ENCODE results near the gene DNAJB6.

DNAJB6 gene

DNA sequence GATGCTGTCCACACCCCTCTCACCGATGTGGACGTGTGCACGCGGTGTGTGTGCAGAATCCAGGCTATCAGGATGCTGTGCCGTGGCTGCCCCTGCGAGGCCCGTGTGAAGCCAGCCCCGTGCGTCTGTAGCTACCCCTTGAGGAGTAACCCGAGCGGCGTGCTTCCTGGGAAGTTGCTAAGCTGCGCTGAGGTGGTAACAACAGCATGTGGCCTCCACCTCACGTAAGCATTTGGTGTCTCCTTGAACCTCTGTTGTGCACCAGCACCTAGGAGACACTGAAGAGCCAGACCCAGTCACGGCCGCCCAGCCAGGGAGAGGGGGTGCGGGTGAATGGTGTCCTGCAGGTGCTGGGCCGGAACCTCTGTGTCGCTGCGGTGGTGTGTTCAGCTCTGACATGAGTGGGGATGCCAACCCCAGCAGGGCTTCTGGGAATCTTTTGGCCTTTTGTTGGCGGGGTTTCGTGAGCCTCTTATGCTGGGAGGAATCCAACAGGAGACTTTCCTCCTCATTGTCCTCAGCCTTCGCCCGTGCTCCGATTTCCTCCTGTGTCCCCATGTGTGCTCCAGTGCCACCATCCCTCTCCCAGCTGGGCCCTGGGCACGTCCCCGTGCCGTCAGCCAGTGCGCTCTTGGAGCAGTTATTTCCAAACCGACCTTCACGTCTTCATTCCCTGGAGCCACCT is 60.4 kb downstream of the DNAJB6 start:
- no peak for DNase-seq

DNA sequence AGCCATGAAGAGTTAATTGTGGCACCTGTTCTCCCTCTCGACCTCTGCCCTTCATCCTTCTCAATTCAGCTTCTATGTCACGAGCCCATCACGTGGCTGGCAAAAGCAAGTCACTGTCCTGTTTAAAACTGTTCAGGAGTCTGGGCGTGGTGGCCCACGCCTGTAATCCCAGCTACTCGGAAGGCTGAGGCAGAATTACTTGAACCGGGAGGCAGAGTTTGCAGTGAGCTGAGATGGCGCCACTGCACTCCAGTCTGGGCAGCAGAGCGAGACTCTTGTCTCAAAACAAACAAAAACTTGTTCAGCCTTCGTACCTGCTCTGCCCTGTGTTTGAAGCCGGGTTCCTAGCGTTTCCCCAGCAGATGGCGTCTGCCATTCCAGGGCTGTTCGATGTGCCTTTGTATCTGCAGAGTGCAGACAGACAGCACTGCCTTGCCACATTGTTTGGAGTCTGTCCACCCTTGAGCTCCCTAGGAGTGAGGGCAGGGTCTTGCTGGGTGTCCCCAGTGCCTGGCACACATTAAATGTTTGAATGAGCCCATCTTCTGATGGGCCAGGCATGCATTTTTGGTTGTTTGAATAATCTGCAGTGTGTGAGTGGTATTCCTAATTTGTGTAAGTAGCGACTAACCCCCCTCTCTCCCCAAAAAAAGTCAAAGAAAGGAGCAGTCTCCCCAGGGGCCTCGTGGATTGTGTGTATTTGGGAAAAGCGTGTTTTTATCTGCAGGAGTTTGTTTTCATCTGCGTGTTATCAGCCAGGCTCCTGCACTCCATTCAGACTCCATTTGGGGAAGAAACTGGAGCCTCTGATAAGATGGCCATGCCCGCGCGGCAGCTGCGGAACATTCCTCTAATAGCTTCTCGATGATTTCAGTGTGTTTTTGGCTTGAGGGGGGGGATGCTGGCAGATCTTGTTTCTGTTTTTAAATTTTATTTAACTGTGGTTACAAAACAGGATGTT is 61.2 kb downstream of the DNAJB6 start:
- peak in 1 of 2 experiments; percentile 18 for DNase-seq

DNA sequence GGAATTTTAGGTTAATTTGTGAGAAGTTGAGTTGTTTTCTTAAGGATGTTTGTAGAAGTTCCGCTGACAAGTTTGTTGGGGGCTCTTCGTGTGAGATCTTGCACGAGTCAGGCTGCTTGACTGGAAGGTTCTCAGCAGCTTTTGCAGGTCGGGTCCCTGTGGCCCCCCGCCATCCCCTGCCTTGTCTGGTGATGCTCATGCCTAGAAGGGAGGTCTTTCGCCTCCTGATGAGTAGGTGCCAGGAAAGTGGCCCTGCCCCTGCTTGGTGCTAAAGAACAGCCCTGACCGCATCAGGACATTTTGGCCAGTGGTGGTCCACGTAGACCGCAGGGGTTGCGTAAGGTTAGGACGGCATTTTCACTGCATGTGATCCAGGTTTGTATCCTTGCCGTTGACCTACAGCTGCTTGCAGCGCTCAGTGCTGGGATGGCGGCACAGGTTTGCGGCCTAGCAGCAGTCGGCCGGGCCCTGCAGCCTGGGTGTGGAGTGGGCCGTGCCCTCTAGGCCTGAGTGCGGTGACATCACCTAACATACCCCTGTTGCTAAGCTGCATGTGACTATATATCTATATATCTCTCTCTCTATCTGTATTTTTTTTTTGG is 62.4 kb downstream of the DNAJB6 start:
- DNase-seq, result no peak

DNA sequence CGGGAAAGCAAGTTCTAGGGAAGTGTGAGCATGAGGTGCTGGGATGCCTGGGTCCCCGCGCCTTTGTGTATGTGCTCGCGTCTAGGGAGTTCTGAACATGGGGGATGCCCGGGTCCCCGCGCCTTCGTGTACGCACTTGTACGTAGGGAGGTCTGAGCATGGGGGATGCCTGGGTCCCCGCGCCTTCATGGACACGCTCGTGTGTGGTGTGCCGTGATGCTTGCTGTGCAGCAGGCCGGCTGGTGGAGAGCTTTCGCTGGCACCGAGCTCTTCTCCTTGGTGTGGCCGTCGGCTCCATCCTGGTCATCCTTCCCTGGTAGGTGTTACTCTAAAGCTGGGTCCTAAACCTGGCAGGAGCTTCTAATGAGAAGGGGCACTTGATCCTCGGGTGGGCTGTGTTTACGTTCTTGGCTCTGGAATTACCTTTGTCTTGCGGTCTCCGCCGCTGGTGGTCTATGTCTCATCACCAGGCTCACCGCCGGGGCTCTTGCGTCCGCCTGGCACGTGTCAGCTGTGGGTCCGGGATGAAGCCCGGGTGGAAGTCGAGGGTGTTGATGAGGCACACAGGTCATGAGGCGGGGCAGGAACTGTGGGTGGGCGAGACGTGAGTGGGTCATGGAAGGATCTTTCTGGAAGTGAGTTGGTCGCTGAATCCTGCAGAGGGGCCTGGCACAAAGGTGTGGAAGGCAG is 63.5 kb downstream of the DNAJB6 start:
- no peak for DNase-seq

DNA sequence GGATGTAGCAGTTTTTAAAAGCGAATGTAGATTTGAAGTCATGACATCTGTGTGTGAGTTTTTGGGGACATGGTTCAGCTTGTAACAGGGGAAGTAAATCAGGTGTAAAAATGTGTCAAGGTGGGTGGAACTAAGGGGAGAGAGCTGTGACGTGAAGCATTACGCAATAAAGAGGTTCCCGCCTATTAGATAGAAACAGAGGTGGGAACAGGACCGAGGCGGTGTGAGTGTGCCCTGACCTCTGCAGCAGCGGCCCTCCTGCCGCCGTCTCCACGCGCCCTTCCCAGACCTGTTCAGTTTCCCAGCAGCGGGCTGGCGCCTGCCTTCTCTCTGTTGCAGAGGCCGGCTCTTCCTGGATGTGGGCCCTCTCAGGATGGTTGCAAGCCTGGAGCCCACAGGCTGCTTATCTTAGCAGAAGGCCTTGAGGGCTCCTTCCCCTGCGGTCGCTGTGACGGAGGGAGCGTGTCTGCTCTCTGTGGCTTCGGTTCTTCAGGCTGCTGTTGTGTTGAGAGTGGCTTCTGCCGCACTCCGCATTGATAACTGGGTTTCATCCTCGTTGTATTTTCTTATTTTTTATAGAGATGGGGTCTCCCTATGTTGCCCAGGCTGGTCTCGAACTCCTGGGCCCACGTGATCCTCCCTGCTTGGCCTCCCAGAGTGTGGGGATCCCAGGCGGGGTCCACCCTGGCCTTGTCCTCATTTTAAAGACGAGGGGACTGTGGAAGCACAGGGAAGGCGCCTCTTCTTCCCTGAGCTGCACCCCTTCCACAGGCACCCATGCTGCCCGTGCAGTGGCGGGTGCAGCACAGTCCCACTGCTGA is 65.0 kb downstream of the DNAJB6 start:
- DNase-seq, result no peak

DNA sequence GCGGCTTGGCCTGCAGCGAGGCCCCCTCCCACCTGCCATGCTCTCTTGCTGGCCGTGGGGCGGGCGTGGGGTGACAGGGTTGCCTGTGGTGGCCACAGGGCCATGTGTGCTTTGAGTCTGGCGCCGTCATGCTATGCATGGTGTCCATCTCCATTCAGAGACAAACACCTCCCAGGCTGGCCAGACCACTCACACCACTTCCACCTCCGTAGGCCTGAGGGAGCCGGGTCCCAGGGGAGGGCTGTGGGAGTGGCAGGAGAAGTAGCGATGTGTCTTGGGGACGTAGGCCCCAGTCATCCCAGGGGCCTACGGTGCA is 65.5 kb downstream of the DNAJB6 start:
- DNase-seq, result no peak

DNA sequence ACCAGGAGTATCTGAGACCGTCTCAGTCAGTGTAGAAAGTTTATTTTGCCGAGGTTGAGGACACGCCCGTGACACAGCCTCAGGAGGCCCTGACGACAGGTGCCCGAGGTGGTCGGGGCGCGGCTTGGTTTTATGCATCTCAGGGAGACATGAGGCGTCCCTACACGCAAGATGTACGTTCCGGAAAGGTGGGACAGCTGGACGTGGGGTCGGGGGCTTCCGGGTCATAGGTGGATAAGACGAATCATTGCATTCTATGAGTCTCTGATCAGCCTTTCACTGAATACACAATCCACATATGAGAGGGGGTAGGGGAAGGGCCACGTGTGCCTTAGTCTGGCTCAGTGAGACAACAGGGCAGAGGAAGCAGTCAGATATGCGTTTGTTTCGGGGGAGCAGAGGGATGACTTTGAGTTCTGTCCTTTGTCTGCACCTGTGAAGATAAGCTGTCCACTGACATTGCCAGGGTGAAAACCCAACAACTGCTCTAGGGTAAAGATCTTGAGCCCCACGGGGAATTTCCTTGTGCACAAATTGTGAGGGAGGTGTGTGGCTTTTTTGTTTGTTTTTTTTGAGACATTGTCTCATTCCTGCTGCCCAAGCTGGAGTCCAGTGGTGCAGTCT is 66.2 kb downstream of the DNAJB6 start:
- DNase-seq, result no peak

DNA sequence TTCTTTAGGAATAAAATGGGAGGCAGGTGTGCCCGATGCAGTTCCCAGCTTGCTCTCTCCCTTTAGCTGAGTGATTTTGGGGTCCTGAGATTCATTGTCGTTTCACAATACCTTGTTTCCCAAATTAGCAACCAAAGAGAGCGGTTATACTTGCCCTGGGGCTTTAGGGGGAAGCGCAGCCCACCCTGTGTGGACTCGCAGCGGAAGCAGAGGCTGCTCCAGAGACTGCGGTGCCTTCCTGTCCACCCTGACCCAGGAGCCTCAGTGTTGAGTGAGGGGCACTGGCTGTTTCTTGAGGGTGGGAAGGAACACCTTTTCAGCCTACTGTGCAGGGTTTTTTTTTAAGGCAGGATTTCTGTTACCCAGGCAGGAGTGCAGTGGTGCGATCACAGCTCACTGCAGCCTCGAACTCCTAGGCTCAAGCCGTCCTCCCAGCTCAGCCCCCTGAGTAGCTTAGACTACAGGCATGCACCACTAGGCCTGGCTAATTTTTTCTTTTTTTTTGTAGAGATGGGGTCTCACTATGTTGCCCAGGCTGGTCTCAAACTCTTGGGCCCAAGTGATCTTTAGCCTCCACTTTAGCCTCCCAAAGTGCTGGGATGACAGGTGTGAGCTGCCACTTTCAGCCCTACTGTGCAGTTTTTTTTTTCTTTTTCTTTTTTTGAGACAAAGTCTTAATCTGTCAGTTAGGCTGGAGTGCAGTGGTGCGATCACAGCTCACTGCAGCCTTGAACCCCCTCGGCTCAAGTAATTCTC is 67.0 kb downstream of the DNAJB6 start:
- no peak for DNase-seq

DNA sequence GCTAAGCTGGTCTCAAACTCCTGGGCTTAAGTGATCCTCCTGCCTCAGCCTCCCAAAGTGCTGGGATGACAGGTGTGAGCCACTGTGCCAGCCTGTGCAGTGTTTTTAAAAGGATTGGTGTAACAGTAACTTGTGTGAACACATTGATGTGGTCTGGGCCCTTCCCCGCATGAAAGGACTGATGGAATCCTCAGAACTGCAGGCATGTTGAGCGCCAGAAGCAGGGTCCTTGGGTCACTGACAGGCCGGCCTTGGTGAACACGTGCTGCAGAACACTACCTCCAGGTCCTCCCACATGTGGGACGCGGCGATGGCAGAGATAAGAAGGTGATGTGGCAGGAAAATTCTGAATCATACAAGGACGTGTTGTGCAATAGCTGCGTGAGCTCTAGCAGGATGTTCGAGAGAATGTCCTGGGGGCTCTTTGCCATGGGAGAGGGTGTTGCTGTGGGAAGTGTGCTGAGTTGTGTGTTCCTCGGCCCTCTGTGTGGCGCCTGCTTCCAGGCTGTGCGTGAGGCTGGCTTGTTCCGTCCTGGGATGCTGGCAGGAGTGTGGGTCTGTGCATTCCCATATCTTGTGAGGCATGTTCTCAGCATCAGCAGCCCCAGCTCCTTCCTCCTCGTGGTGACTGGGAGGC is 68.2 kb downstream of the DNAJB6 start:
- DNase-seq, result no peak

DNA sequence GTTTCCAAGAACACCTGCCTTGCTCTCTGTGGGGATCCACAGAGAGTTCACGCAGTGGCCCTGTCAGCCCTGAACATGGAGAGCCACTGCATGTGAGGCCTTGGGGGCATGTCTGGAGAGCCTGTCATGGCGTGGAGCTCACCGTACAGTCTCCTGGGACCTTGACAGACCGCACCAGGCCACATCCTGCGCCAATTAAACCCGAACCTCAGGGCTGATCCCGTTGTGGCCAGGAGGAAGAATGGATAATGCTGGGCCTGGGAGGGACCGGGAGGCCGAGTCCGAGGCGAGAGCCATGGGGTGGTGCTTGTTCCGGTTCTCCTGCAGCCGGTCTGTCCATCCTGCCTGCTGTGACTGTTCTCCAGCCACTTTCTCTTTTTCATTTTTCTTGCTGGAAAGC is 68.7 kb downstream of the DNAJB6 start:
- DNase-seq, result no peak

DNA sequence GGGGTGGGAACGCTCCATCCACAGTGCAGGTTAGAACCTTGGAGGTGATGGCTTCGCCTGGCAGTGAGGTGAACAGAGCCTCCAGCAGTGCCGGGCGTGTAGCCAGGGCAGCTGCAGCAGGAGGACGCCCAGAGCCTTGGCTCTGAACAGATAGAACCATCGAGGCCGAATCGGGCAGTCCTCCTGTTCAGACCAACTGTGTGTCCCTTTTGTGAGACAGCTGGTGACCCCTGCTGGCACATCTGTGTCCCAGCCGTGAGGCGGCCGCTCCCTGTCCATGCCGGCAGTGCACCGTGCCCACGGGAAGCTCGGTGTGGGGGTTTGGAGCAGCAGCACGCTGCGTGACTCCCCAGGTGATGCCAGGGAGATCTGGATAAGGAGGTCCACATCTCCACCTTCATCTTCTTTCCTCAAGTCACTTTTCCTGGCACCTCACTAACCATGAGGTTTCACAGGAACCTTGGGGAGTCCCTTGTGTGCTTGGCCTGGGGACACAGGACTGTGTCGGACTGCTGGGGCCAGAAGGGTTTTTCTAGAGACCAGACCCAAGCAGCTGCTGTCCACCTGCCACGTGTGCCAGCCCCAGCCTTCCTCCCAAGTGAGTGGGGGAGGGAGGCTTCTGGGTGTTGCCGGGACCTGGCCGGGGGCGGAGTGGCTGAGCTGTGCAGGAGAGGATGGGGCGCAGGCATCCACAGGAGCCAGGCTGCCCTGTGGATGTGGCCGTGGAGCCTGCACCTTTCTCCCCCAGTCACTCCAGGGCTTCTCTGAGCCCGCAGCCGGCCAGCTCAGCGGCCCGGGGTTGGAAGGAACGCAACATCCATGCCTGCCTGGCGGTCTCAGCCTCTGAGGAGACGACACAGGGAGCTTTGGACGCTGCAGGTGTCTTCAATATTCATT is 69.4 kb downstream of the DNAJB6 start:
- no peak for DNase-seq

DNA sequence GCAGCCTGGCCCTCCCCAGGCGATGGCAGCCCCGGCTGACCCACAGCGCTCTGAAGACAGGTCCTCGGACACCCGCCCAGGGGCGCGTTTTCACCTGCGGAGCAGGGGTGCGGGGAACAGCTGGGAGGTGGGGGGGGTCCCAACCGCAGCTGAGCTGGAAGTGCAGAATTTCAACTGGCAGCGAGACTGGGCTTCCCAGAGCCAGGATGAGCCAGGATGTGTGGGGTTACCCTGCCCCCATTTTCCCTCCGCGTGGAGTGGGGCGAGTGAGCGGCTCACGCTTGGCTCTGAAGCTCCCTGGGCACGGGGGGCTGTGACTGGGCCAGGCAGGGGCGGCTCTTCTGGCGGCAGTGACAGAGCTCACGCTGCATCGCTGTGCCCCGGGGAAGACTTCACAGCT is 70.2 kb downstream of the DNAJB6 start:
- DNase-seq, result no peak

DNA sequence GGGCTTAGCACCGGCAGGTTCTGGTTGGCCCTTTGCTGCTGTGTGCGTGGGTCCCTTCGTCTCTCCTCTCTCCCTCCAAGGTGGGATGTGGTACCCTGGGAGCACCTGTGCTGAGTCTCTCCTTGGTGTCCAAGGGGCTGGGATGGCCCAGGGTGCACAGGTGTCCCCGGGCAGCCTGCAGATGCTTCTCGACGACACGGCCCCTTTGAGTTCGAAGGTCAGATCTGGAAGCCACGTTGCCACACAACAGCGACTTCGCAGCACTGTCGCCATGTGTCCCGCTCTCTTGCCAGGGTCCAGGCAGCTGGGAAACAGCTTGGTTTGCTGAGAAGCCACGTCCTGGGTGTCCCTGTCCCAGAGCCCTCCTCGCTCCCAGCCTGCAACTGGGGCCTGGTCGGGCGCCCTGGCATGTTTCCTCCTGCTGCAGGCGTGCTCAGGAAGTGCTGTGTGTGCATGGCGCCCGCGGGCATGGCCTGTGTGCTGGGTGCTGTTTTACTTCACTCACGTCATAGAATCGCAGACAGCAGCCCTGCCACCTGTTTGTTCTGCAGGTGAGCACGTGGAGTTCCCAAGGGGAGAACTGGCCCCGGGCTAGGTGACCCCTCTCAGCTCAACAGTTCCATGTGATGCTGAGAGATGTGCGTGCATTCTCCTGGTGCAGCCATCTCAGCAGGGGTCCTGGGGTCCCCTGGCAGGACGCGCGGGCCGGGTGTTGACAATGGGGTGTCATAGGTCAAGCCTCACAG is 70.9 kb downstream of the DNAJB6 start:
- no peak for DNase-seq

DNA sequence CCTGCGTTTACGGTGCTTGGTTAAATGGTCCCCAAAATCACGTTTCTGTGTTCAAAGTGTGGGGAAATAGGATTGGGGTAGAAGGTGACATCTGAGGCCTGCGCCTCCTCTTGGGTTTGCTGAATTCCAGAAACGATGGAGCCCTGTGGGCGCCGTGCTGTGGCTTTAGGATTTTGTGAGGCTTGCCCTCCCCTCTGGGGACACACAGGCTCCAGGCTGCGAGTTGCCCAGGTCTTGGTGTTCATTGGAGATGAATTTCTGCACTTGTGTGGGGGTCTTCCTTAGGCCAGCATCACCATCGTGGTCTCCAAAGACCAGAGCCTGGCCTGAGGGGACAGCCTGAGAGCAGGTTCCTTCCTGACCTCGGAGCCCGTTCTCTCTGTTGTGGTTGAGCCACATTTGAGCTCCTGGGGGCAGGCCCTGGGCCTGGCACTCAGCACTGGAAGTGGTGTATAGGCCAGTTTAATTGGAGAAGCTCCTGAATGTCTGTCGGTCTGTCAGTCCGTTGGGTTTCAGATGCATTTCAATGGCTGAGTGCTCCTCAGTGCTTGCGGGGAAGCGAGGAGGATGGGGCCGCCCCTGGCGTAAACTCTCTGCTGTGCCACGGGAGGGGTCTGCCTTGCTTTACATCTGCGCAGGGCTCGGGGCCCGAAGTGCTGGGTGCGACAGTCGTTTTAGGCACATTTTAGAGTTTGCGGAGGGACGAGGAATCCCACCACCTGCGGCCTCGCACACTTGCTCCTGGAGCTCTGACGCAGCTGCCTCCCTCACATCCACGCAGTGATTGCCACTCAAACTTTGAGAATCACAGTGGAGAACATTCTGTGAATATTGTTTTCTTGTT is 71.7 kb downstream of the DNAJB6 start:
- DNase-seq, result no peak

DNA sequence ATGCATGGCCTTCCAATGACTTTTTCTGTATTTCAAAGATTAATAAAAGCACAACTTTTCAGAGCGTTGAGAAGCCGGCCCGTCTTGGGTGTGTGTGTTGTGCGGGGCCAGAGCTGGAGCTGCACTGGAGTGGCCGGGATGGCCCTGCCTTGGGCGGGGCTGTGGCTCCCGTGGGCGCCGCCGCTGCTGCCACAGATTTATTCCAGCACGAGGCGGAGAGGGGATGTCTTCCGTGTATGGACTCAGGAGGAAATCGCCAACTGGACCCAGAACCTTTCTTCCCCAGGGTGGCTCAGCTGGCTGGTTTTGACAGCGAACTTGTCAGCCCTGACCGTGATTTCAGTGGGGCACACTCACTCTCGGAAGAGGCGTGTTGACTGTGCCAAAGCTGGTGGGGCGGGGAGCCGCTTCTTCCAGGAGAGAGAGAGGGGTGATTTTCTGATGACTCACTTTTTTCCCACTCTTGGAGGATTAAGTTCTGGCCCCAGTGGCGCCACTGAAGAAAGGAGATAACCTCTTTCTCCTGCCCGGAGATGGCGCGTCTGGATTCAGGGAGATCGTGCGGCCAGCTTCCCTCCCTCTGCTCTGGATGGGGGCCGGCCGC is 72.4 kb downstream of the DNAJB6 start:
- DNase-seq, result no peak

DNA sequence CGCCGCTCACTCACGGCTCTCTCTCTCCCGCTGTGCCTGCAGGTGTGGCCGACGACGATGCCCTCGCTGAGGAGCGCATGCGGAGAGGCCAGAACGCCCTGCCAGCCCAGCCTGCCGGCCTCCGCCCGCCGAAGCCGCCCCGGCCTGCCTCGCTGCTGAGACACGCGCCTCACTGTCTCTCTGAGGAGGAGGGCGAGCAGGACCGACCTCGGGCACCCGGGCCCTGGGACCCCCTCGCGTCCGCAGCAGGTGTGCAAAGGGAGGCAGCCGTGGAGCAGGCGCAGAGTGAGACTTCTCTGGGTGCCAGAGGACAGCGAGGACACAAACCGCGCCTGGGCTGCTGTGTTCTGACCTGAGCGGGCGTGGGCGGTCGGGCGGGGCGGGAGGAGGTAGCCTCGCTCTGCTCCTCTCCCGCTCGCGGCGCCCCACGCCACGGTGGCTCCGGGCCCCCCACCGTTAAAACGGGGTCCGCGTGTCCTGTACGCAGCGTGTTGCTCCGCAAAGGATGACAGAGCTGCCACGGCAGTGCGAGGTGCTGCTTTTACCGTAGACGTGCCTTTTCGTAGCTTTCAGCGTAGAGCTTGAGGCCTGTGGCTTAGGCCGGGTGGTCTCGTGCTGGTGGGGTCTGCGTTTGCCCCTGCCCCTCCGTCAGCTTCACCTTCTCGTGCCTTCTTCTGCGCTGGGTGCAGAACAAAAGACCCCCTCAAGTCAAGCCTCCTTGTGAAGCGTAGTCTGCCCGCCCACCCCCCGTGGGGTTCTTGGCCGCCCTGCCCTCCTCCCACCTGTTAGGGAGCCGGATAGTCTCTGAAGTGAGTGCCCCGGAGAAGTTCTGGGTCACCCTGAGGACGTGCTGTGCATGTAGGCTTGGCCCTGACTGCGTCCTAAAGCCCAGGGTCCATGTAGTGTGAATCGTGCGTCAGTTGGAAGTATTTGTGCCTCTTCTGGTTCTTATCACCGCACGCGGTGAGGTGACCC is 73.2 kb downstream of the DNAJB6 start:
- no peak for DNase-seq

Data from NCI-H1930 (cell line).